Measurements from ENCODE around the gene GFOD1. TPM values are rescaled to one million over a fixed set of nuclear protein-coding genes. Genes with fewer than 3 reads are reported as not detected.

Gene GFOD1
- total RNA-seq, 2 donors from 2014 or later: 10.0 to 12.2 TPM

DNA sequence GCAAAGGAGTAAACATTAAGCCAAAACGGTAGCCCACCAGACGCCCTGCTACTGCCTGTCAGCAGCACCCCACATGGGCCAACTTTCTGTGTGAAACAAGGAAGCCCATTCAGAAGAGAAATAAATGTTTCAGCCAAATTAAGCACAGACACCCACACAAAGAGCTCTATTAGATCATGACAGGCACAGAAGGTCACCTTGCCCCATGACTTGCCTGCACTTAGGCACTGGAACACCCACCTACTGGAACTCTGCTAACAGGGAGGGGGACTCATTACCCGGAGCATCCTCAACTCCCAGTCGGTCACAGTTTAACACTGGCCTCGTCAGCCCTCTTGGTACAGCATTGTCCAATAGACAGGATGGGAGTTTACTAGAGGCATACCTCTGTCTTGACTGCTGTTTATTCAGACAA is 31.8 kb downstream of the GFOD1 start:
- H3K9me3 ChIP-seq: no peaks in the 10 kb centered on the region
- H3K4me3 ChIP-seq: no peak overlapping the region
- 47% methylated on average over 5 of the region's 5 CpGs for WGBS
- no peak overlapping the region for H3K27ac ChIP-seq
- intact Hi-C loops (cut with DNase I): no loop called here
- no peaks in the 10 kb centered on the region for H3K27me3 ChIP-seq (replicated peaks; ENCODE audit: insufficient read depth)
- no peaks in the 10 kb centered on the region for H3K4me1 ChIP-seq (replicated peaks)
- H3K36me3 ChIP-seq: no peaks in the 10 kb centered on the region
- TF ChIP-seq POLR2A (IDR thresholded peaks at IDR 0.05) (no peak), POLR2AphosphoS5 (IDR thresholded peaks at IDR 0.05) (no peak)
- TF ChIP-seq, protein P1, sequence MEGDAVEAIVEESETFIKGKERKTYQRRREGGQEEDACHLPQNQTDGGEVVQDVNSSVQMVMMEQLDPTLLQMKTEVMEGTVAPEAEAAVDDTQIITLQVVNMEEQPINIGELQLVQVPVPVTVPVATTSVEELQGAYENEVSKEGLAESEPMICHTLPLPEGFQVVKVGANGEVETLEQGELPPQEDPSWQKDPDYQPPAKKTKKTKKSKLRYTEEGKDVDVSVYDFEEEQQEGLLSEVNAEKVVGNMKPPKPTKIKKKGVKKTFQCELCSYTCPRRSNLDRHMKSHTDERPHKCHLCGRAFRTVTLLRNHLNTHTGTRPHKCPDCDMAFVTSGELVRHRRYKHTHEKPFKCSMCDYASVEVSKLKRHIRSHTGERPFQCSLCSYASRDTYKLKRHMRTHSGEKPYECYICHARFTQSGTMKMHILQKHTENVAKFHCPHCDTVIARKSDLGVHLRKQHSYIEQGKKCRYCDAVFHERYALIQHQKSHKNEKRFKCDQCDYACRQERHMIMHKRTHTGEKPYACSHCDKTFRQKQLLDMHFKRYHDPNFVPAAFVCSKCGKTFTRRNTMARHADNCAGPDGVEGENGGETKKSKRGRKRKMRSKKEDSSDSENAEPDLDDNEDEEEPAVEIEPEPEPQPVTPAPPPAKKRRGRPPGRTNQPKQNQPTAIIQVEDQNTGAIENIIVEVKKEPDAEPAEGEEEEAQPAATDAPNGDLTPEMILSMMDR (IDR thresholded peaks at IDR 0.05): no peak
- DNase-seq (ENCODE audit: low spot score): no peak

DNA sequence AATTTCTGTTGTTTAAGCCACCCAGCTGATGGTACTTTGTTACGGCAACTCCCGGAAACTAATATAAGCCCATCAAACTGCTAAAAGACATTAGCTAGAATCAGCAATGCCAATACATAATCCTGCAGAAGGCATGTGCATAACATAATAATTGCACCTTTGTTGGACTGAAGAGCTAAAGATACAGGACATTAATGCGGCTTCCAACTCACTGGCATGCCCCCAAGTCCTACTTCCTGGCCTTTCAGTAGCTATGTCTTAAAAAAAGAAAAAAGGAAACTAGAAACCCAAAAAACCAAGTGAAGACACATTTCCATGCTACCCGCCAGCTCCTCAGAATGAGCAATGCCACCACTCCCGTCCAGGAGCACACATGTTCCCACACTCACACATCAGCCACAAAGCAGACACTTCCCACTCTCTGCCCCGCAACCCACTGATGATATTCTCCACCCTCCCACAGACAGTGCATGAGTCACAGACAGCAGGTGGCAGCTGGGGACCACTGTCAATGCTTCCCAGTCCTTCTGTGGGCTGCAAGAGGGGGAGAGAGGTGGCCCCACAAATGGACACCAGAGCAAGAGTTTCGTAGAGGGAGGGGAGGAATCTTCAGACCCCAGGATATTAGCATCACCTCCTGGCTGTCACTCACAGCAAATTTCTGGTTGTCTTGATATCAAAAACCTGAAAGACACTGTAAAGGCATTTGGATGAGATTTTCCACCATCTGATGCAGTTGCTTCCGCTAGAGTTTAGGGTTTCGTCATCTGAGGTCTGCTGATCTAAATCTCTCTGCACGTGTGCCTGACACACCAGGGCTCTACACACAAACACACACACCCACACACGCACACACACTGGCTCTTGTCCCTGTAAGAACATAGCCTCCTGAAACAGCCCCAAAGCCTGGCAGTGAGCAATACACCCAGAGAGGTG is 32.8 kb downstream of the GFOD1 start:
- no peak overlapping the region for H3K4me3 ChIP-seq
- H3K36me3 ChIP-seq: no peaks in the 10 kb centered on the region
- WGBS: 42% methylated on average over 11 of the region's 11 CpGs
- no peaks in the 10 kb centered on the region for H3K27me3 ChIP-seq (replicated peaks; ENCODE audit: insufficient read depth)
- H3K9me3 ChIP-seq: no peaks in the 10 kb centered on the region
- H3K27ac ChIP-seq: no peak overlapping the region
- no peak for DNase-seq (ENCODE audit: low spot score)
- TF ChIP-seq, protein P1 (IDR thresholded peaks at IDR 0.05): peak in 1 of 4 experiments; percentile 12
- no peak for TF ChIP-seq POLR2A (IDR thresholded peaks at IDR 0.05)
- H3K4me1 ChIP-seq (replicated peaks): no peaks in the 10 kb centered on the region
- intact Hi-C loops (cut with DNase I): loop anchor here (5.0 kb wide), 2 partner anchors 33 to 42 kb away; partner anchors contain the start of gene GFOD1

DNA sequence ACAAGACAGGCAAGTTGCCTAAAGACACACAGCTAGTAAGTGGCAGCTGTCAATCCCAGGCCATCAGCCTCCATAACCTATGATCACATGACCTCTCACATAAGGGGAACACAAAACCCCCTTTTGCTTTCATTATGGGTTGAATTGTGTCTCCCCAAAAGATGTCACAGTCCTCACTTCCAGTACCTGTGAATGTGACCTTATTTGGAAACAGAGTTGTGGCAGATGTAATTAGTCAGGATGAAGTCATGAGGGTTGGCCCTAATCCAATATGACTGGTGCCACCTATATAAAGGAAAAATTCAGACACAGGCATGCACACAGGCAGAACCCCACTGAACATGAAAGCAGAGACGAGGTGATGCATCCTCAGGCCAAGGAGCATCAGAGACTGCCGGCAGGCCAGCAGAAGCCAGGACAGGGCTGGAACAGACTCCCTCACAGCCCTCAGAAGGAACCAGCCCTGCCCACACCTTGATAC is 33.6 kb downstream of the GFOD1 start:
- no peak for TF ChIP-seq POLR2A (IDR thresholded peaks at IDR 0.05)
- TF ChIP-seq, protein P1 (IDR thresholded peaks at IDR 0.05): no peak
- no peak for TF ChIP-seq POLR2AphosphoS5 (IDR thresholded peaks at IDR 0.05)
- no peak for DNase-seq (ENCODE audit: low spot score)
- Histone ChIP-seq H3K4me3 (no peak overlapping the region), H3K9me3 (no peaks in the 10 kb centered on the region), H3K27me3 (replicated peaks; ENCODE audit: insufficient read depth) (no peaks in the 10 kb centered on the region), H3K36me3 (no peaks in the 10 kb centered on the region), H3K4me1 (replicated peaks) (no peaks in the 10 kb centered on the region), H3K27ac (no peak overlapping the region)
- intact Hi-C loops (cut with DNase I): loop anchor here (5.0 kb wide), 2 partner anchors 33 to 42 kb away; partner anchors contain the start of gene GFOD1
- WGBS: 73% methylated on average over 2 of the region's 2 CpGs

DNA sequence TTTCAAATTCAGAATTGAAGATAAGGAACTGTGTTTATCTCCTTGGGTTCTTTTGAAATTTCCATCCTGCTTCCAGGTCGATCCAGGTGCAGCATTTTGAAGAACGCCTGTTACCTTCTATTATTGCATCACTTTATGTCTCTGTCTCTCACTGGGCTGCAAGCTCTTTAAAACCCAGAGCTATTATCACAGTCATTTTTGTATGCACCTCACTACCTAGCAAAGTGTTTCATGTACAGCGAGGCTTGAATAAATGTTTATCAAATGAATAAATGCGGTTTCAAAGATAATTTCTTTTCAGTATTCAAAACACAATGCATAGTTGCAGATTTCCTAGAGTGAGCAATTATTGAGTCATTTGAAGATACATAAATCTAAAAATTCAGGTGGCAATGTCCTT is 34.2 kb downstream of the GFOD1 start:
- WGBS: 89% methylated on average over 4 of the region's 4 CpGs
- Histone ChIP-seq H3K27ac (no peak overlapping the region), H3K27me3 (replicated peaks; ENCODE audit: insufficient read depth) (no peaks in the 10 kb centered on the region)

More for the DNA sequence above, 34.2 kb downstream of the GFOD1 start:
- Histone ChIP-seq H3K36me3 (no peaks in the 10 kb centered on the region), H3K4me1 (replicated peaks) (no peaks in the 10 kb centered on the region), H3K9me3 (no peaks in the 10 kb centered on the region), H3K4me3 (no peak overlapping the region)
- TF ChIP-seq, protein P1 (IDR thresholded peaks at IDR 0.05): no peak
- no peak for TF ChIP-seq POLR2A (IDR thresholded peaks at IDR 0.05)
- no peak for TF ChIP-seq POLR2AphosphoS5 (IDR thresholded peaks at IDR 0.05)
- DNase-seq (ENCODE audit: low spot score): no peak
- intact Hi-C loops (cut with DNase I): loop anchor here (5.0 kb wide), 2 partner anchors 34 to 41 kb away; partner anchors contain the start of gene GFOD1
